ENCODE data around the gene PLCL1. TPM values are rescaled to one million over a fixed set of nuclear protein-coding genes. Genes with fewer than 3 reads are reported as not detected.

PLCL1 gene
- total RNA-seq, 1 experiment from 2014 or later, result 0.07 TPM

DNA sequence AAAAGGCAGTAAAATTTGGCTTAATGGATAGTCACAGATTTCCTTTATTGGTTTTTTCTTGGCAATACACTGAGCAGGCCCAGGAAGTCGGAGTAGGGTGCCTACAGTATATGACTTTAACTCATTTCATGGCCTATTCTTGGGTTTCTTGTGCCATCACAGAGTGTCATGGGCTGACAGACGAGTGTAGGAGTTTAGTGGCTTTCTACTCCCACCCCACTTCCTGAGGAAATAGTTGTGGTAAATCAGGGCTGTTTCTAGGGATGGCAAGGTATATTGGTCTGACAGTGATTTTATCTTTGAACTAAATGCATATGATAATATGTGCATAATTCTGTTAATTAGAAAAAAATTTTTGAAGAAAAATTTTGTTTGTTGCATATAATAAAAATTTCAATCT lies 100.1 kb downstream of the PLCL1 start:
- Mint-ChIP-seq H3K9me3 (no peaks in the 10 kb centered on the region), H3K27me3 (ENCODE audit: low read depth) (no peaks in the 10 kb centered on the region), H3K4me1 (peaks cover 3% of the 10 kb centered on the region; the same call in 1 of the 2 replicates), H3K27ac (no peak overlapping the region), H3K36me3 (no peaks in the 10 kb centered on the region), H3K4me3 (no peak overlapping the region)
- ChIA-PET CTCF (no interaction called here), POLR2A (no interaction called here)
- DNase-seq (ENCODE audit: low spot score), result no peak
- no peak for TF ChIP-seq ERG (CRISPR knock-in tag; IDR thresholded peaks at IDR 0.05)
- no peak for TF ChIP-seq TEAD4 (CRISPR knock-in tag; IDR thresholded peaks at IDR 0.05)
- TF ChIP-seq CREM (CRISPR knock-in tag; IDR thresholded peaks at IDR 0.05), result no peak
- no peak for TF ChIP-seq ELF4 (CRISPR knock-in tag; IDR thresholded peaks at IDR 0.05; ENCODE audit: low read depth)
- TF ChIP-seq E2F4 (CRISPR knock-in tag; IDR thresholded peaks at IDR 0.05; ENCODE audit: borderline replicate concordance, low read depth), result no peak
- TF ChIP-seq JAZF1 (CRISPR knock-in tag; IDR thresholded peaks at IDR 0.05), result no peak
- TF ChIP-seq ZNF121 (CRISPR knock-in tag; IDR thresholded peaks at IDR 0.05), result no peak
- TF ChIP-seq, protein P1, sequence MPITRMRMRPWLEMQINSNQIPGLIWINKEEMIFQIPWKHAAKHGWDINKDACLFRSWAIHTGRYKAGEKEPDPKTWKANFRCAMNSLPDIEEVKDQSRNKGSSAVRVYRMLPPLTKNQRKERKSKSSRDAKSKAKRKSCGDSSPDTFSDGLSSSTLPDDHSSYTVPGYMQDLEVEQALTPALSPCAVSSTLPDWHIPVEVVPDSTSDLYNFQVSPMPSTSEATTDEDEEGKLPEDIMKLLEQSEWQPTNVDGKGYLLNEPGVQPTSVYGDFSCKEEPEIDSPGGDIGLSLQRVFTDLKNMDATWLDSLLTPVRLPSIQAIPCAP (CRISPR knock-in tag; IDR thresholded peaks at IDR 0.05), result no peak
- TF ChIP-seq, protein P2, sequence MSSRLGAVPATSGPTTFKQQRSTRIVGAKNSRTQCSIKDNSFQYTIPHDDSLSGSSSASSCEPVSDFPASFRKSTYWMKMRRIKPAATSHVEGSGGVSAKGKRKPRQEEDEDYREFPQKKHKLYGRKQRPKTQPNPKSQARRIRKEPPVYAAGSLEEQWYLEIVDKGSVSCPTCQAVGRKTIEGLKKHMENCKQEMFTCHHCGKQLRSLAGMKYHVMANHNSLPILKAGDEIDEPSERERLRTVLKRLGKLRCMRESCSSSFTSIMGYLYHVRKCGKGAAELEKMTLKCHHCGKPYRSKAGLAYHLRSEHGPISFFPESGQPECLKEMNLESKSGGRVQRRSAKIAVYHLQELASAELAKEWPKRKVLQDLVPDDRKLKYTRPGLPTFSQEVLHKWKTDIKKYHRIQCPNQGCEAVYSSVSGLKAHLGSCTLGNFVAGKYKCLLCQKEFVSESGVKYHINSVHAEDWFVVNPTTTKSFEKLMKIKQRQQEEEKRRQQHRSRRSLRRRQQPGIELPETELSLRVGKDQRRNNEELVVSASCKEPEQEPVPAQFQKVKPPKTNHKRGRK (CRISPR knock-in tag; IDR thresholded peaks at IDR 0.05; ENCODE audit: borderline replicate concordance), result no peak
- no peak for TF ChIP-seq MYBL2 (CRISPR knock-in tag; IDR thresholded peaks at IDR 0.05)
- TF ChIP-seq, protein P3, sequence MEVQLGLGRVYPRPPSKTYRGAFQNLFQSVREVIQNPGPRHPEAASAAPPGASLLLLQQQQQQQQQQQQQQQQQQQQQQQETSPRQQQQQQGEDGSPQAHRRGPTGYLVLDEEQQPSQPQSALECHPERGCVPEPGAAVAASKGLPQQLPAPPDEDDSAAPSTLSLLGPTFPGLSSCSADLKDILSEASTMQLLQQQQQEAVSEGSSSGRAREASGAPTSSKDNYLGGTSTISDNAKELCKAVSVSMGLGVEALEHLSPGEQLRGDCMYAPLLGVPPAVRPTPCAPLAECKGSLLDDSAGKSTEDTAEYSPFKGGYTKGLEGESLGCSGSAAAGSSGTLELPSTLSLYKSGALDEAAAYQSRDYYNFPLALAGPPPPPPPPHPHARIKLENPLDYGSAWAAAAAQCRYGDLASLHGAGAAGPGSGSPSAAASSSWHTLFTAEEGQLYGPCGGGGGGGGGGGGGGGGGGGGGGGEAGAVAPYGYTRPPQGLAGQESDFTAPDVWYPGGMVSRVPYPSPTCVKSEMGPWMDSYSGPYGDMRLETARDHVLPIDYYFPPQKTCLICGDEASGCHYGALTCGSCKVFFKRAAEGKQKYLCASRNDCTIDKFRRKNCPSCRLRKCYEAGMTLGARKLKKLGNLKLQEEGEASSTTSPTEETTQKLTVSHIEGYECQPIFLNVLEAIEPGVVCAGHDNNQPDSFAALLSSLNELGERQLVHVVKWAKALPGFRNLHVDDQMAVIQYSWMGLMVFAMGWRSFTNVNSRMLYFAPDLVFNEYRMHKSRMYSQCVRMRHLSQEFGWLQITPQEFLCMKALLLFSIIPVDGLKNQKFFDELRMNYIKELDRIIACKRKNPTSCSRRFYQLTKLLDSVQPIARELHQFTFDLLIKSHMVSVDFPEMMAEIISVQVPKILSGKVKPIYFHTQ (CRISPR knock-in tag; IDR thresholded peaks at IDR 0.05), result no peak
- no peak for TF ChIP-seq FOXP4 (CRISPR knock-in tag; IDR thresholded peaks at IDR 0.05)
- no peak for TF ChIP-seq MLX (CRISPR knock-in tag; IDR thresholded peaks at IDR 0.05)
- ATAC-seq, result no peak

DNA sequence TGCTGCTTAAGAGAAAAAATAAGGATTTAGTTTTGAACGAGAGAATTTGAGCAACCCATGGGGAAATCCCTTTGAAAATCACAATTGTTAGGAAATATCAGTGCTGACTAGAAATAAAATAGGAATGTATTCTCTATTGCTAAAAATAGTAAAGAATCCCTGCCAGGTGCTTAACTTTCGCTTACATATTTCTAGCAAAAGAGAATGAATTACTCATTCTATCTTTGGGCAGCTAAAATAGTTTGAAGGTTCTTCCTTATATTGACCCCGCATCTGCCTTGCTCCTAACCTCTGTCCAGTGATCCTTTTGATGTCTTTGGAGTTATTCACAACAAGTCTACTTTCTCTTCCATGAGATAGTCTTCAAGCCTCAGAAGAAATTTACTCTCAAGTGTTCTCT lies 103.8 kb downstream of the PLCL1 start:
- DNase-seq (ENCODE audit: low spot score) (no peak), ATAC-seq (no peak)
- TF ChIP-seq TP53 (CRISPR knock-in tag; IDR thresholded peaks at IDR 0.05), result no peak
- TF ChIP-seq ZNF423 (CRISPR knock-in tag; IDR thresholded peaks at IDR 0.05), result no peak
- no peak for TF ChIP-seq TEAD4 (CRISPR knock-in tag; IDR thresholded peaks at IDR 0.05)
- TF ChIP-seq ZNF219 (CRISPR knock-in tag; IDR thresholded peaks at IDR 0.05; ENCODE audit: borderline replicate concordance), result no peak
- no peak for TF ChIP-seq GABPB1 (CRISPR knock-in tag; IDR thresholded peaks at IDR 0.05)
- TF ChIP-seq, protein P4, sequence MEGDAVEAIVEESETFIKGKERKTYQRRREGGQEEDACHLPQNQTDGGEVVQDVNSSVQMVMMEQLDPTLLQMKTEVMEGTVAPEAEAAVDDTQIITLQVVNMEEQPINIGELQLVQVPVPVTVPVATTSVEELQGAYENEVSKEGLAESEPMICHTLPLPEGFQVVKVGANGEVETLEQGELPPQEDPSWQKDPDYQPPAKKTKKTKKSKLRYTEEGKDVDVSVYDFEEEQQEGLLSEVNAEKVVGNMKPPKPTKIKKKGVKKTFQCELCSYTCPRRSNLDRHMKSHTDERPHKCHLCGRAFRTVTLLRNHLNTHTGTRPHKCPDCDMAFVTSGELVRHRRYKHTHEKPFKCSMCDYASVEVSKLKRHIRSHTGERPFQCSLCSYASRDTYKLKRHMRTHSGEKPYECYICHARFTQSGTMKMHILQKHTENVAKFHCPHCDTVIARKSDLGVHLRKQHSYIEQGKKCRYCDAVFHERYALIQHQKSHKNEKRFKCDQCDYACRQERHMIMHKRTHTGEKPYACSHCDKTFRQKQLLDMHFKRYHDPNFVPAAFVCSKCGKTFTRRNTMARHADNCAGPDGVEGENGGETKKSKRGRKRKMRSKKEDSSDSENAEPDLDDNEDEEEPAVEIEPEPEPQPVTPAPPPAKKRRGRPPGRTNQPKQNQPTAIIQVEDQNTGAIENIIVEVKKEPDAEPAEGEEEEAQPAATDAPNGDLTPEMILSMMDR (IDR thresholded peaks at IDR 0.05), result no peak
- no peak for TF ChIP-seq NR1H2 (CRISPR knock-in tag; IDR thresholded peaks at IDR 0.05)
- TF ChIP-seq CBFB (CRISPR knock-in tag; IDR thresholded peaks at IDR 0.05; ENCODE audit: low read depth), result no peak
- TF ChIP-seq ZSCAN18 (CRISPR knock-in tag; IDR thresholded peaks at IDR 0.05), result no peak
- ChIA-PET POLR2A (no interaction called here), CTCF (no interaction called here)
- no peak overlapping the region for H3K4me3 Mint-ChIP-seq
- H3K4me1 Mint-ChIP-seq, result peaks cover 3% of the 10 kb centered on the region; the same call in 1 of the 2 replicates
- no peaks in the 10 kb centered on the region for H3K9me3 Mint-ChIP-seq
- no peaks in the 10 kb centered on the region for H3K27me3 Mint-ChIP-seq (ENCODE audit: low read depth)
- no peak overlapping the region for H3K27ac Mint-ChIP-seq
- H3K36me3 Mint-ChIP-seq, result no peaks in the 10 kb centered on the region

Measured in WTC11 (cell line).